GM12875 (cell line): ENCODE results near the gene TEX51.

Experiments used
- H3K4me3 ChIP-seq: one replicate; pipeline ENCODE4 v1.5.1; 2011; ENCODE audit warnings: low read depth, low read length, control low read depth
- CTCF ChIP-seq: IDR thresholded peaks from 2 replicates; pipeline ENCODE4 v1.5.1; 2011; ENCODE audit warnings: low read depth, mild to moderate bottlenecking, control low read depth, inconsistent platforms, low read length, moderate library complexity, borderline replicate concordance; ENCODE audit not compliant: insufficient read depth

The TEX51 gene

GRCh38 chr2:126855606-126856005 lies 43.1 kb upstream of the TEX51 start:
- TF ChIP-seq CTCF = no peak
- no peak overlapping the region for H3K4me3 ChIP-seq

GRCh38 chr2:126856403-126856802 lies 42.3 kb upstream of the TEX51 start:
- TF ChIP-seq CTCF = no peak
- no peak overlapping the region for H3K4me3 ChIP-seq

- TF ChIP-seq CTCF = no peak
Observed at GRCh38 chr2:126857502-126857901, 41.2 kb upstream of the TEX51 start.

GRCh38 chr2:126858013-126858412 lies 40.7 kb upstream of the TEX51 start:
- TF ChIP-seq CTCF = no peak
- H3K4me3 ChIP-seq = no peak overlapping the region

More at GRCh38 chr2:126857502-126857901, 41.2 kb upstream of the TEX51 start:
- H3K4me3 ChIP-seq = no peak overlapping the region

GRCh38 chr2:126858436-126858835 lies 40.3 kb upstream of the TEX51 start:
- TF ChIP-seq CTCF = no peak
- no peak overlapping the region for H3K4me3 ChIP-seq

GRCh38 chr2:126858991-126859390 lies 39.7 kb upstream of the TEX51 start:
- no peak for TF ChIP-seq CTCF
- H3K4me3 ChIP-seq = no peak overlapping the region

- no peak for TF ChIP-seq CTCF
- no peak overlapping the region for H3K4me3 ChIP-seq
Observed at GRCh38 chr2:126859631-126860030, 39.1 kb upstream of the TEX51 start.
